GM20000 (cell line): Measurements from ENCODE around the gene GRAMD2B.

ENCODE experiments used
- DNase-seq: peaks from one replicate; pipeline ENCODE4 v3.0.0; 2012; ENCODE audit warnings: low spot score
- TF ChIP-seq, protein P1 (sequence below): IDR thresholded peaks from 2 replicates; pipeline ENCODE4 v1.5.1; 2012; ENCODE audit warnings: mild to moderate bottlenecking, control low read depth; ENCODE audit errors: extremely low read depth, missing control alignments

Gene GRAMD2B

DNA sequence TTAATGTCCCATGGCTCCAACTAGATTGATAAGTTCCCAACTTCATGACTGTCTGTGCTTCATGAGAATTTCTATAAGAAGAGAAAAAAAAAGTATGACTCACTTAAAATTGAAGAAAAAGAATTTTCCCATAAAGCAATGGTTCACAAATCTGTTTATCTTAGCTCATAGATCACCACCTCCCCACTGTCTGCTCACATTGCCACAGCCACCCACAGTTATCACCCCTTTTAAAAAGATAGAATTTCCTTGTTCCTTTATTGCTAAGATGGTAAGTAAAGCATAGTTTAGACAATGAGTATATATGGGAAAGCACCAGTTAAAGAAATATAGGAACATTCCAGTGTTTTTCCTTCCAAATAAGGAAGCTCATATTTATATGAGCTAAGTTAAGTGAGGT is 104.7 kb downstream of the GRAMD2B start:
- DNase-seq: no peak
- TF ChIP-seq, protein P1, sequence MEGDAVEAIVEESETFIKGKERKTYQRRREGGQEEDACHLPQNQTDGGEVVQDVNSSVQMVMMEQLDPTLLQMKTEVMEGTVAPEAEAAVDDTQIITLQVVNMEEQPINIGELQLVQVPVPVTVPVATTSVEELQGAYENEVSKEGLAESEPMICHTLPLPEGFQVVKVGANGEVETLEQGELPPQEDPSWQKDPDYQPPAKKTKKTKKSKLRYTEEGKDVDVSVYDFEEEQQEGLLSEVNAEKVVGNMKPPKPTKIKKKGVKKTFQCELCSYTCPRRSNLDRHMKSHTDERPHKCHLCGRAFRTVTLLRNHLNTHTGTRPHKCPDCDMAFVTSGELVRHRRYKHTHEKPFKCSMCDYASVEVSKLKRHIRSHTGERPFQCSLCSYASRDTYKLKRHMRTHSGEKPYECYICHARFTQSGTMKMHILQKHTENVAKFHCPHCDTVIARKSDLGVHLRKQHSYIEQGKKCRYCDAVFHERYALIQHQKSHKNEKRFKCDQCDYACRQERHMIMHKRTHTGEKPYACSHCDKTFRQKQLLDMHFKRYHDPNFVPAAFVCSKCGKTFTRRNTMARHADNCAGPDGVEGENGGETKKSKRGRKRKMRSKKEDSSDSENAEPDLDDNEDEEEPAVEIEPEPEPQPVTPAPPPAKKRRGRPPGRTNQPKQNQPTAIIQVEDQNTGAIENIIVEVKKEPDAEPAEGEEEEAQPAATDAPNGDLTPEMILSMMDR: no peak

DNA sequence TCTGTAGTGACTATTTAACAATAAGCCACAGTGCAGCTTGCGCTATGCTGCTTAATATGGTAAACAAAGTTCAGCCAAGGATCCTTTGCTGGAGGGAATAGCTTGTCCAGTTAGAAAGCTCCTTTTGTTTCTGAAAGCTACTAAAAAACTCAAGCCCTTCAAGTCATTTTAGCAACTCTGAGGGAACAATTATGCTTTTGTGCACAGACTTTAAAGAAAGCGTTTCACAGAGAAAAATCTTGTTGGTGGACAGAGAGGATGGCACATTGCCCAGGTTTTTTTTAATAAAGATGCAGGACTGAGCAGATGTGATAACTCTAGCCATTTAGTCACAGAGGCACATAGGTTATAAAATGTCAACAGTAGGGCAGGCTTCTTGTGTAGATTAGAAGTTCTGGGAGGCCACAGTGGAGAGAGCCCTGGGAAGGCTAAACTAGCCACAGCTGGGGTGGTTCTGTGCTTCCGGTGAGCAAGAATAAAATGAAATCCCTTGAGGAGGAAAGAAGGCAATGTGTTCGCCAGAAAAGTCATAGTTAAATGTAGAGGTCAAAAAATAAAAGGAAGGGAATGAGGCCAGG is 108.4 kb downstream of the GRAMD2B start:
- no peak for DNase-seq
- TF ChIP-seq, protein P1: no peak

DNA sequence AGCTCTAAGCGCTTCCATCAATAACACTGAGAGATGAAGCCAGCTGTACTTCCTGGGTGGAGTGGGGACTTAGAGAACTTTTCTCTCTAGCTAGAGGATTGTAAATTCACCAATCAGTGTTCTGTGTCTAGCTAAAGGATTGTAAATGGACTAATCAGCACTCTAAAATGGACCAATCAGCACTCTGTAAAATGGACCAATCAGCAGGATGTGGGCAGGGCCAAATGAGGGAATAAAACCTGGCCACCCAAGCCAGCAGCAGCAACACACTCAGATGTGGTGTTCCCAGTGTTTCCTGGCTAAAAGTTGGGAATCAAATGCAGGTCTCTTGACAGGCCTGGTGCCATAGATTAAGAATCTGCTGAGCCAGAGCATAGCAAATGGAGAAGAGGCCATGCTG is 111.3 kb downstream of the GRAMD2B start:
- TF ChIP-seq, protein P1: no peak
- no peak for DNase-seq

DNA sequence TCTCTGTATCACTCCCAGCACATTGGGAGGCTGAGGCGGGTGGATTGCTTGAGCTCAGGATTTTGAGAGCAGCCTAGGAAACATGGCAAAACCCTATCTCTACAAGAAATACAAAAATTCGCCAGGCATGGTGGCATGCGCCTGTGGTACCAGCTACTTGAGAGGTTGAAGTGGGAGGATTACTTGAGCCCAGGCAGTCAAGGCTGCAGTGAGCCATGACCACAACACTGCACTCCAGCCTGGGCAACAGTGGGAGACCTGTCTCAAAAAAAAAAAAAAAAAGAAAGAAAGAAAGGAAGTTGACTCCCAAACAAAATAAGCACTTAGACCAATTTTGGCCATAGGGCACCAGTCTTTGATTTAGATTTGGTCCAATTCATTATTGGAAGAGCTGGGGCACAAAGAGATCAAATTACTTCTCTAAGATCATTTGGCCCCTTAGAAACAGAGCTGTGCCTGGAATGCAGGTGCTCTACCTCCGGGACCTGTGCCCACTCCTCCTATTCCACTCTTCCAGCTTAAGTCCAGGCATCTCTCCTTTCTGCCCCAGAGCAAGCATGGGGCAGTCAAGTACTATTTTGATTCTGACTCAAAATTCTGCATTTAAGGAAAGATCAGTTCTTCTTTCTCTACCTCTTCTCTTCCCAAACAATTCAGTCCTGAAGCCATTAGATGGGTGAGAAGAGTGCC is 112.8 kb downstream of the GRAMD2B start:
- TF ChIP-seq, protein P1: no peak
- no peak for DNase-seq

DNA sequence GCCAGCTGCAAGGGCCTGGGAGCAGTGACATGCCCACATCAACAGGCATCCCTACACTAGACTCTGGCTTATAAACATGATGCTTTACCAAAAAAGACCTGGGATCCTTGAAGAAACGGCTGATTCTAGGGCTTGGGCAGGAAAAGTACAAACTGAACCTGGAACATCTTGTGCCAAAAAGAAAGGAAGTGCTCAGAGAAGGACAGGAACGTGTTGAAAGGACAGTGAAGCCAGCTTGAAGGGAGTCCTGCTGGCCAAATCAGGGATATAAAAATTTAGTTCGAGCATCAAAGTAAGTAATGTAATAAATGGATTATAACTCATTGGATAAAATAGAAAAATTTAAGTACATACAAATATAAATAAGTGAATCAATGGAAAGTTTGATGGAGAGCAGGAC is 113.7 kb downstream of the GRAMD2B start:
- TF ChIP-seq, protein P1: no peak
- DNase-seq: no peak

DNA sequence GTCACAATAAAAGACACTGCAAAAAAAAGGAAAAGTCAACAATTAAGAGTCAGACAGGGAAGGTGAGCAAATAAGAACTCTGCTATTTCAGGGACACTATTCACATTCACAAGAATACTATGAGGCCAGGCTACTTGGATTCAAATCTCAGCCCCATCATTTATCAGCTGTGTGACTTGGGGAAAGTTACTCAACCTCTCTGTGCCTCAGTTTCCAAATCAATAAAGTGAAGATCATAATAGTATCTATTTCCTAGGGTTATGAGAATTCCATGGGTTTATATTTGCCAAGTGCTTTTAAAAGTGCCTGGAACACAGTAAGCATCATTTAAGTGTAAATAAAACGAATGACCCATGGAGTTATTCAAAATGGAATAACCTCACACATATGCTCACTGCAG is 115.4 kb downstream of the GRAMD2B start:
- TF ChIP-seq, protein P1: no peak
- no peak for DNase-seq

DNA sequence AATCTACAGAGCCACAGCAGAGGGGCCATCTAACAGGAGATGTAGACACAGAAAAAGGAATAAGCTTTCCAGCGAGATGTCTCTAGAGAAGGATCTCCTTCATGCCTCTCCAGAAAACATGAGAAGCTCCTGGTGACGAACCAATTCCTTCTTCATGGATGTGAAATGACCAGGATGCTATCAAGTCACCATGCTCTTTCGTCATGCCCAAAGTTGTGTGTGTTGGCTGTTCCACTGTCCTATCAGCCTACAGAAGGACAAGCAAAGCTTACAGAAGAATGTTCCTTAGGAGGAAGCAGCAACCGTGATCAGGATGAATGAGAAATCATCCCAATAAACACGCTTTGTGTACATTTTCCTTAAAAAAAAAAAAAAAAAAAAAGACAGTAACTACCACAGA is 117.4 kb downstream of the GRAMD2B start:
- DNase-seq: no peak
- TF ChIP-seq, protein P1: no peak
